ENCODE measurements around the gene KIRREL3. TPM values are rescaled to one million over a fixed set of nuclear protein-coding genes. Genes with fewer than 3 reads are reported as not detected.

Gene KIRREL3
- total and polyA plus RNA-seq, 2 experiments from 2014 or later = 16.1 to 35.6 TPM

DNA sequence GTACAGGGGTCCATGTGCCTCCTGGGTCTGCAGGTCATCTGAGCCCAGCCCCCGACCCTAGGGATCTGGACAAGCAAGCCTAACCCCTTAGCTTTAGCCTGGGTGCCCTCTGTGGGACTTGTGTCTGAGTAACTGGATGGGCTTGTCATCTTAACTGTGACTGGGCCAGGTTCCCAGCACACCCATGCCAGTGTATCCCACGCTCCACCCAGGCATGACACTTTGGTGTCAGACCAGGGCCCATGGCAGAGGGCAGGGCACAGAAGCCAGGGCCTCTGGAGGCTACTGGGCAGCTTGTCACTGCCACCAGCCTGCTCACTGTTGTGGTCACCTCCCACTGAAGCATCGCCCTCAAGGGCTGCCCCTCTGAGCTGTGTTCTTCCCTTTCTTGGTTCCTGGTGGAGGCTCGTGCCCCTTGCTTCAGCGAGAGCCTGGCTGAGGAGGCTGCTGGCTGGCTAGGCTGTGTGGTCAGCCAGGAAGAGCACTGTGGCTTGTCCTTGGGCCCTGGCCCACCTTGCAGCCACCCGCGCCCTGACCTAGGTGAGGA is 564.3 kb downstream of the KIRREL3 start:
- no peak overlapping the region for H3K9ac ChIP-seq
- H3K9me2 ChIP-seq (ENCODE audit: insufficient read depth) = no peaks in the 10 kb centered on the region
- in situ Hi-C loops (cut with MboI) = loop anchor here (25.0 kb wide), 1 partner anchor 901 kb away; no protein-coding TSS in a partner anchor

DNA sequence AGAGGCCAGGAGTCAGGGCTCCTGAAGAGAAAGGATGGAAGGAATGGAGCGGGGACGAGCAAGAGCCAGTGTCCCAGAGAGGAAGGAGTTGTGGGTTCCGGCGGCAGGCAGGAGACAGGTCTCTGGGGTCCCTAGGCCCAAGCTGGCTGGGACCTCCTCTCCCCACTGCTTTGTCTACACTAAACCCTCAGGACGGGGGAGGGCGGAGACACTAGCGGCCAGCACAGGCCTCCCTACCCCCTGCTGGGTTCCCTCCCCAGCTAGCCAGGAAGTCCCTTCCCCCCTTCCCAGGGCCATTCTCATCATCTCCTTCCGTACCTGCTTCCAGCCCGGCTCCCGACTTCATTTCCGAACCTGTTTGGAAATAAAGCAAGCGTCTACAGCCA is 565.6 kb downstream of the KIRREL3 start:
- Histone ChIP-seq H3K36me3 (ENCODE audit: low read depth) (no peaks in the 10 kb centered on the region), H3K9me2 (ENCODE audit: insufficient read depth) (no peaks in the 10 kb centered on the region), H3K4me1 (ENCODE audit: insufficient read depth) (peaks cover 22% of the 10 kb centered on the region), H3F3A (ENCODE audit: insufficient read depth) (0 out of 2 replicates have a peak, but pooled peaks cover 12% of the 10 kb centered on the region), H3K9ac (no peak overlapping the region), H3K4me2 (ENCODE audit: unreplicated experiment) (no peak overlapping the region), H3K79me2 (ENCODE audit: insufficient read depth) (no peaks in the 10 kb centered on the region), H3K9me3 (ENCODE audit: low read depth) (no peaks in the 10 kb centered on the region), H3K4me3 (no peak overlapping the region), H2AFZ (no peak overlapping the region), H3K27me3 (replicated peaks; ENCODE audit: insufficient read depth) (no peaks in the 10 kb centered on the region), H3K27ac (no peak overlapping the region), H4K20me1 (ENCODE audit: insufficient read depth) (no peaks in the 10 kb centered on the region)
- in situ Hi-C loops (cut with MboI) = loop anchor here (25.0 kb wide), 1 partner anchor 902 kb away; no protein-coding TSS in a partner anchor
- DNase-seq = no peak
- WGBS, 2 experiments (ENCODE audit: low coverage in 1 of 2, low lambda C conversion rate in 2 of 2, missing lambda C conversion rate in 2 of 2) = 93 to 94% methylated on average over 12 of the region's 12 CpGs
- TF ChIP-seq EZH2phosphoT487 (IDR thresholded peaks at IDR 0.05; ENCODE audit: insufficient read depth, low read depth) (no peak), EZH2 (IDR thresholded peaks at IDR 0.05; ENCODE audit: insufficient read depth, poor library complexity, severe bottlenecking) (no peak)

More for the DNA sequence above, 564.3 kb downstream of the KIRREL3 start:
- Histone ChIP-seq H3F3A (ENCODE audit: insufficient read depth) (0 out of 2 replicates have a peak, but pooled peaks cover 9% of the 10 kb centered on the region), H3K27ac (no peak overlapping the region), H3K4me1 (ENCODE audit: insufficient read depth) (peaks cover 14% of the 10 kb centered on the region), H4K20me1 (ENCODE audit: insufficient read depth) (no peaks in the 10 kb centered on the region), H3K27me3 (replicated peaks; ENCODE audit: insufficient read depth) (no peaks in the 10 kb centered on the region), H3K36me3 (ENCODE audit: low read depth) (no peaks in the 10 kb centered on the region), H3K79me2 (ENCODE audit: insufficient read depth) (no peaks in the 10 kb centered on the region), H3K4me2 (ENCODE audit: unreplicated experiment) (no peak overlapping the region), H2AFZ (no peak overlapping the region), H3K4me3 (no peak overlapping the region), H3K9me3 (ENCODE audit: low read depth) (no peaks in the 10 kb centered on the region)
- TF ChIP-seq EZH2 (IDR thresholded peaks at IDR 0.05; ENCODE audit: insufficient read depth, poor library complexity, severe bottlenecking) = no peak
- no peak for TF ChIP-seq EZH2phosphoT487 (IDR thresholded peaks at IDR 0.05; ENCODE audit: insufficient read depth, low read depth)
- 80 to 83% methylated on average over 7 of the region's 7 CpGs for WGBS, 2 experiments (ENCODE audit: low coverage in 1 of 2, low lambda C conversion rate in 2 of 2, missing lambda C conversion rate in 2 of 2)
- no peak for DNase-seq

DNA sequence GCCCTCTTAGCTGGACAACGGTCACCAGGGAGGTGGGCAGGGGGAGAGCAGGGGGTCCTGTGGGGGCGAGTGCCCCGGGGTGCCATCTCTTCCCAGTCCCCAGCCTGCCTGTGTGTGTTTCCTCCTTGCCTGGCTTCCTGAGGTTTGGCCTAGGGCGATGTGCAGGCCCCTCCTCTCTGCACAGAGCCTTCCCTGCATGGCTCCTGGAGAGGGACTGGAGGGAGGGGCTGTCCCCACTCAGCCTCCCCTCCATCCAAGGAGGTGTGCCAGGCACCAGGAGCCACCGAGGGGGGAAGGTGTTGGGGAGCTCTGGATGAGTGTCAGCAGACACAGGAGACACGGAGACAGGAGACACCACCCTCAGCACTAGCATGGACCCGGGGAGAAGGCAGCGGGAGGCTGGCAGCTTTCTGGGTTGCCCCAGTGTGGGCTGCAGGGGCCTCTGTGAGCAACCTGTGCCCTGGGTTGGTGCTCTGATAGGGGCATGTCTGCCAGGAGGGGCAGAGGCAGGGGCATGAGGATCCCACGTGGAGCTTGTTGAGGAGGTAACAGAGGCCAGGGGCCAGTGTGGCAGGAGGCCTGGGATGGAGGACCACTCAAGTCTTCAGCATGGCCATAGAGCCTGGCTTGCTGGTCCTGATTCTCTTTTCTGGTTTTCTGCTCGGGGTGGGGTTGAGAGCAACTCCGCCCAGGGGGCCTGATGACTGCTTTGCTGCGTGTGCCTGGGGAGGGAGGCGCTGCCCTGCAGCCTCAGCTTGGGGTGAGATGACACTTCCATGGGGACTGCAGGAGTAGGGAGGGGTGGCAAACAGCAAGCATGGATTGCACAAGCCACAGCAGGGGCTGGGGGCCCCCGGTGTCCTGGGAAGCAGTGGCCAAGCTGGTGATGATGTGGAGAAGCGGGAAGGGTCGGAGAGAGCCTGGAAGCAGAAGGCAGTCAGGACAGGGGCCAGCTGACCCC is 566.3 kb downstream of the KIRREL3 start:
- H4K20me1 ChIP-seq (ENCODE audit: insufficient read depth) = no peaks in the 10 kb centered on the region
- in situ Hi-C loops (cut with MboI) = loop anchor here (25.0 kb wide), 1 partner anchor 903 kb away; no protein-coding TSS in a partner anchor
- no peak for DNase-seq
- TF ChIP-seq EZH2phosphoT487 (IDR thresholded peaks at IDR 0.05; ENCODE audit: insufficient read depth, low read depth) (no peak), EZH2 (IDR thresholded peaks at IDR 0.05; ENCODE audit: insufficient read depth, poor library complexity, severe bottlenecking) (no peak)
- H3F3A ChIP-seq (ENCODE audit: insufficient read depth) = 0 out of 2 replicates have a peak, but pooled peaks cover 12% of the 10 kb centered on the region
- no peak overlapping the region for H3K9ac ChIP-seq
- H3K4me1 ChIP-seq (ENCODE audit: insufficient read depth) = peaks cover 22% of the 10 kb centered on the region
- H3K27me3 ChIP-seq (replicated peaks; ENCODE audit: insufficient read depth) = no peaks in the 10 kb centered on the region
- WGBS, 2 experiments (ENCODE audit: low coverage in 1 of 2, low lambda C conversion rate in 2 of 2, missing lambda C conversion rate in 2 of 2) = 70 to 74% methylated on average over 13 to 16 of the region's 16 CpGs
- H3K27ac ChIP-seq = no peak overlapping the region
- no peaks in the 10 kb centered on the region for H3K79me2 ChIP-seq (ENCODE audit: insufficient read depth)
- no peaks in the 10 kb centered on the region for H3K9me3 ChIP-seq (ENCODE audit: low read depth)
- no peak overlapping the region for H3K4me2 ChIP-seq (ENCODE audit: unreplicated experiment)
- H2AFZ ChIP-seq = no peak overlapping the region
- H3K36me3 ChIP-seq (ENCODE audit: low read depth) = no peaks in the 10 kb centered on the region
- H3K4me3 ChIP-seq = no peak overlapping the region
- H3K9me2 ChIP-seq (ENCODE audit: insufficient read depth) = no peaks in the 10 kb centered on the region

DNA sequence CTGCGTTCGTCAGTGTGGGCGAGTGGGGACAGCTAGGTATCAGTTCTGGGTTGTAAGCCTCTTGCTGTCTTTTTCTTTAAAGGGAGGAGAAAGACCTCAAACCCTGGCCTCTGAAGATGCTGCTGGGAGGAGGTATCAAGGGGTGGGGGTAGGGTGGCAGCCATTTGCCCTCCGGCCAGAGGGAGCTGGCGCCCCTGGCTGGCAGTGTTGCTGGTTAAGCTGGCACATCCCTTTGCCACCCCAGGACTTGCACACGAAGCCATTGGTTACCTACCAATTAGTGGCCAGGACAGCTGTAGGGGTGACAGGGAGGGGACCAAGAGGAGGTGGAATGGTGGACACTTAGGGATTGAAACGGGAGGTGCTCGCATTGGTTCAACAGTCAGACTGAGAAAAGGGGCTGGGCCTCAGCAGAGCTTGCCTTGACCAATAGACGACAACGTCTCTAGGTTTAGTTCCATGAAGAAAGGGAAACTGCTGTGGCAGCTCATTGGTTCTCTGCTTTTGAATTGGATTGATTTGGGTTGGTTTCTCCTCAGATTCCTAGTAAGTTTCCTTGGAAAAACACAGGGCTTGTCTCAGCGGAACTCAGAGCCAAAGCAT is 567.2 kb downstream of the KIRREL3 start:
- in situ Hi-C loops (cut with MboI) = loop anchor here (25.0 kb wide), 1 partner anchor 904 kb away; no protein-coding TSS in a partner anchor
- H3F3A ChIP-seq (ENCODE audit: insufficient read depth) = 0 out of 2 replicates have a peak, but pooled peaks cover 12% of the 10 kb centered on the region
- H2AFZ ChIP-seq = no peak overlapping the region
- no peaks in the 10 kb centered on the region for H3K9me3 ChIP-seq (ENCODE audit: low read depth)
- no peak overlapping the region for H3K4me2 ChIP-seq (ENCODE audit: unreplicated experiment)
- no peaks in the 10 kb centered on the region for H4K20me1 ChIP-seq (ENCODE audit: insufficient read depth)
- DNase-seq = no peak
- peaks cover 22% of the 10 kb centered on the region for H3K4me1 ChIP-seq (ENCODE audit: insufficient read depth)
- H3K36me3 ChIP-seq (ENCODE audit: low read depth) = no peaks in the 10 kb centered on the region
- no peak overlapping the region for H3K4me3 ChIP-seq
- H3K27me3 ChIP-seq (replicated peaks; ENCODE audit: insufficient read depth) = no peaks in the 10 kb centered on the region
- 79 to 80% methylated on average over 11 of the region's 11 CpGs for WGBS, 2 experiments (ENCODE audit: low coverage in 1 of 2, low lambda C conversion rate in 2 of 2, missing lambda C conversion rate in 2 of 2)
- no peaks in the 10 kb centered on the region for H3K9me2 ChIP-seq (ENCODE audit: insufficient read depth)
- H3K9ac ChIP-seq = no peak overlapping the region
- TF ChIP-seq EZH2phosphoT487 (IDR thresholded peaks at IDR 0.05; ENCODE audit: insufficient read depth, low read depth) = no peak
- TF ChIP-seq EZH2 (IDR thresholded peaks at IDR 0.05; ENCODE audit: insufficient read depth, poor library complexity, severe bottlenecking) = no peak
- no peaks in the 10 kb centered on the region for H3K79me2 ChIP-seq (ENCODE audit: insufficient read depth)
- no peak overlapping the region for H3K27ac ChIP-seq
